GM21576 (cell line): ENCODE results near the gene SLC35B2.

Experiments
- ATAC-seq: cut with Tn5 transposase; IDR thresholded peaks from one replicate; pipeline ENCODE4 v1.9.1; 2021; ENCODE audit warnings: mild to moderate bottlenecking, moderate library complexity; ENCODE audit not compliant: unreplicated experiment

SLC35B2 gene

GRCh38 chr6:44269178-44269920 is 12.0 kb upstream of the SLC35B2 start:
- no peak for ATAC-seq

GRCh38 chr6:44268095-44268628 is 10.8 kb upstream of the SLC35B2 start:
- no peak for ATAC-seq

- ATAC-seq = no peak
Measured at GRCh38 chr6:44267252-44267651, 9.9 kb upstream of the SLC35B2 start.

GRCh38 chr6:44266347-44266746 is 9.0 kb upstream of the SLC35B2 start:
- peak; percentile 38 for ATAC-seq

GRCh38 chr6:44265722-44266233 is 8.4 kb upstream of the SLC35B2 start:
- no peak for ATAC-seq

GRCh38 chr6:44265007-44265721 is 7.8 kb upstream of the SLC35B2 start, which contains the start of gene NFKBIE:
TSS of gene NFKBIE (minus strand) at chr6:44265551. CDS start at chr6:44265346, 205 bp downstream.
- ATAC-seq = peak; percentile 33

GRCh38 chr6:44264154-44265006 is 7.1 kb upstream of the SLC35B2 start:
- ATAC-seq = no peak

GRCh38 chr6:44263354-44264100 is 6.2 kb upstream of the SLC35B2 start:
- no peak for ATAC-seq

- ATAC-seq = no peak
Measured at GRCh38 chr6:44262467-44263353, 5.4 kb upstream of the SLC35B2 start.

GRCh38 chr6:44261581-44261980 is 4.3 kb upstream of the SLC35B2 start:
- ATAC-seq = no peak

GRCh38 chr6:44260451-44261297 is 3.3 kb upstream of the SLC35B2 start:
- no peak for ATAC-seq

GRCh38 chr6:44260011-44260410 is 2.7 kb upstream of the SLC35B2 start:
- ATAC-seq = no peak

GRCh38 chr6:44258921-44259320 is 1.6 kb upstream of the SLC35B2 start:
- ATAC-seq = no peak

- no peak for ATAC-seq
Measured at GRCh38 chr6:44258325-44258863, 1.1 kb upstream of the SLC35B2 start.

- ATAC-seq = peak; percentile 18
Measured at GRCh38 chr6:44257753-44258324, 511 bp upstream of the SLC35B2 start.

GRCh38 chr6:44256775-44257024 is 628 bp downstream of the SLC35B2 start:
- no peak for ATAC-seq

GRCh38 chr6:44255871-44256774 is 1.2 kb downstream of the SLC35B2 start:
- no peak for ATAC-seq
